NCI-H2081 treated with DMSO at 0.1 percent for 48 hours (cell line): Measurements from ENCODE around the gene DENND1A.

ENCODE experiments used
- DNase-seq: peaks from one replicate; lab custom pipeline; 2025; lab: John Stamatoyannopoulos, UW

The DENND1A gene

GRCh38 chr9:123725389-123725788 is 204.5 kb downstream of the DENND1A start:
- no peak for DNase-seq

DNA sequence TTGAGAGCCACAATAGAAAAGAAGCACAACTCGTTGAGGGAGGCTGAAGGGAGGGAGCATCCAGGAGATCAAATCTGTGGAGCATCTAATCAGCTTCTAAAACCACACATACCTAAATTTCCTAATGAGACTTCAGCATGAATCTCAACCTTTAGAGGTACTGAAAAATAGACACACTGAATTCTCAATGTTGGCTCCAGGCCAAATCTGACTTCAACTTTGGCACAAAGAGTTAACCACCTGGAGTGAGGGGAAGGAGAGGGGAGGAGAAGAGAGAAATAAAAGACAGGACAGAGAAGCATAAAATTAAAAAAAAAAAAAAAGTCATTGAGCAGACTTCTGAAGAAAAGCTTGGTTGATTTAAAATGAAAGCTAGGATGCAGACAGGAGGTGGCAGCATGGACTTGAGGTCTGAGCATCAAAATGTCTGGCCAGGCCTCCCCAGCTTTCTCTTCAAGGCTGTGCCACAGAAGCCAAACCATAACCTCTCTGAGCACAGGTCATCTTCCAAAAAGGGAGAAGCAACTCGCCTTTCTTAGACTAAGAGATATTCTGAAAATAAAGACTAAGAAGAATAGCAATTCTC is 205.6 kb downstream of the DENND1A start:
- no peak for DNase-seq

- DNase-seq = no peak
These were observed 206.6 kb downstream of the DENND1A start for GRCh38 chr9:123723135-123723875.

DNA sequence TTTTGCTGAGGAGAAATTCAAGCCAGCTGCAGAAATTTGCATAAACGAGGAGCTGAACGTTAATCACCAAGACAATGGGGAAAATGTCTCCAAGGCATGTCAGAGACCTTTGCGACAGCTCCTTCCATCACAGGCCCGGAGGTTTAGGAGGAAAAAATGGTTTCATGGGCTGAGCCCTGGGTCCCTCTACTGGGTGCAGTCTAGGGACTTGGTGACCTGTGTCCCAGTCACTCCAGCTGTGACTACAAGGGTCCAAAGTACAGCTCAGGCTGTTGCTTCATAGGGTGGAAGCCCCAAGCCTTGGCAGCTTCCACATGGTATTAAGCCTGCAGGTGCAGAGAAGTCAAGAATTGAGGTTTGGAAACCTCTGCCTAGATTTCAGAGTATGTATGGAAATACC is 207.5 kb downstream of the DENND1A start:
- DNase-seq = no peak

- DNase-seq = no peak
These were observed 211.7 kb downstream of the DENND1A start for GRCh38 chr9:123718188-123718587.

DNA sequence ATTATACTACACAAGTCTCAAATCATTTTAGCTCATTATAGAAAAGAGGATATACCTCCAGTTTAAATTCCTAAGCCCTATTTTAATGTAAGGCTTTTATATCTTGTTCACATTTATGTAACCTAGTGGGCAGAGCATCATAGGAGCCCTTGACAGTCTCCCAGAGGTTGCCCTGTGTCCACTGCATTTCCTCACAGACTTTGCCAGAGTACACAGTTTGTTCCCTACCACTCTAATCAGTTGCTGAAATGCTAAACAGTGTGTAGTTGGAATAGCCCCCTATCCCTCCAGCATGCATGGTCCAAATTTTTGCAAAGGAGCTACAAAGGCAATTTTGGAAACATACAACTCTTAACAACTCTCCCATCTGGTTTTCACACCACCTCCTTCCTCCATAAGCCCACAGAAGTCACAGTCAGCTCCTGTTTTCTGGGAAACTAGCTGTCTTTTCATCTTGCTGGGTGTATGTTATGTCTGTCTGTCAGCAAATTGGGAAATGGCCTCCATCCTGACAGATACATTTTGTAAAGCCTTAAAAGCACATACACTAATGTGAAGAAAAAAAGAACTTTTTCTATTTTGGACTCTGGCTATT is 212.2 kb downstream of the DENND1A start:
- DNase-seq = no peak

DNA sequence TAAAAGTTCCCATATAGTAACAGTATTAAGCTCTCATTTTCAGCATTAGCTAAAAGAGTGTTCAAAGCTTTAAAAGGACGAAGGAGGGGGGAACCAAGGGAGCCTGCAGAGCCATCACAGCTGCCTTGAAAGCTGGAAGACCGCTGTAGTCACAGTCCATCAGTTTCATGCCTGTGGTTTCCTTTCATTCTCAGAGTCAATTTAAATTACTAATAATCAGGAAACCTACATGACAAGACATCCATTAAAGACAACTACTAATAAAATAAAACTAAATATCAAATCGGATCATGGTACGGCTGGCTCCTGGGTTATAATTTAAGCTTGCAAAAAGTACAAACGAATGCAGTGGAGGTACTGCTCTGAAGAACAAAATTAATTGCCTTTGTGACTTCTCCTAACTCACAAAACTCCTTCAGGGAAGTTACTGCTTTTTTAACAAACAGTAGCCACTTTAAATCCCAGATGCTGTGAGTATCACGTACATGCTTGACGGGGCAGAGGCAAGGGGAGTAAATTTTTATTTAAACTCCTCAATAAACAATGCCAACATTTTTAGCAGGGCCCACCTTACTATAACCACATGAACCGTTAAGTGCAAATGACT is 213.5 kb downstream of the DENND1A start:
- DNase-seq = no peak

DNA sequence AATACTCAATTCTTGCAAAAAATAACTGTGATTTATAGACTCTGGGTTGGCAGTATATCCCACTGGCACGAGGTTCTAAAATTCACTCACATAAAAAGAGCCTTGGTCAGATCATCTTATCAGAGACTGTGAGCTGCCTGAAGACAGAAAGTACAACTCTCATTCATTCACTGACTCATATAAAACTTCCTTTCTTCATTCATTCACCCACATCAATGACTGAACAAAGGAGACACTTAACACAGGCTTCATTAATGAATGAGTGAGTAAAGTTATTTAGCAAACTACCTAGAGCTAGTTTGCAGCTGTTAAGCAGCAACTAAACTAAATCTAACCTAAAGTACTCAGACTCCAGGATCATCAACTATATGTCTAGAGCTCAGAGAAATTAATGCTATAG is 214.7 kb downstream of the DENND1A start:
- DNase-seq = no peak

DNA sequence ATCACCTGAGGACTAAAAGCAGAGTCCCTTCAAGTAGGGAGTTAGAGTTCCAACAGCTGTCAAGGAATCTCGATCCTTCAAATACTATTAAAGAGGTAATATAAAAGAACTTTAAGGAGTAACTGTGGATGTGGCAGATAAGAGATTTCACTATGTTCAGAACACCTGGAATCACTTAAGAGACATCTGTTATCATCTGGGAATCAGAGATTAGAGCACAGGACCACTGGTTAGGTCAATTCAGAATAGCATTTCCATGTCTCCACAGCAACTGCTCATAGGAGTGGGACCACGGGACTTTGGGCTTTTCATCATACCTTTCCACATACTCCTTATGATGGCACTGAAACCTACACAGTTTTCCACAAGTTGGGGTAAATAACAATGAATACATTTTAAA is 216.6 kb downstream of the DENND1A start:
- DNase-seq = no peak

DNA sequence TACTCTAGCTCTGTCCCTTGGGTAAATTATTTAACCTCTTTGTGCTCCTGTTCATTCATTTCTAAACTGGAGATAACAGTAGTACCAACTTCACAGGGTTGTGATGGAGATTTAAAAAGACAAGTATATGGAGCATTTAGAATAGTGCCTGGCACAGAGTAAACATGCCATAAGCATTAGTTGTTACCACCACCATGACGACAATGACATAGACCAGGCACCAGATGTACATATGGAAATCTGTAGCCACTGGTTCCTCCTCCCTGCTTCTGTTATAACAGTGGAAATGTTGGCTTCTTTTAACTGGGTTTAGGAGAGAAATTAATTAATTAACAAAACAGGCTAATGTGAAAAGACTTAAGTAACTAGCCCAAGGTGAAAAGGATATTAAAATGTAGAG is 217.5 kb downstream of the DENND1A start:
- no peak for DNase-seq

GRCh38 chr9:123710299-123710698 is 219.6 kb downstream of the DENND1A start:
- DNase-seq = no peak

DNA sequence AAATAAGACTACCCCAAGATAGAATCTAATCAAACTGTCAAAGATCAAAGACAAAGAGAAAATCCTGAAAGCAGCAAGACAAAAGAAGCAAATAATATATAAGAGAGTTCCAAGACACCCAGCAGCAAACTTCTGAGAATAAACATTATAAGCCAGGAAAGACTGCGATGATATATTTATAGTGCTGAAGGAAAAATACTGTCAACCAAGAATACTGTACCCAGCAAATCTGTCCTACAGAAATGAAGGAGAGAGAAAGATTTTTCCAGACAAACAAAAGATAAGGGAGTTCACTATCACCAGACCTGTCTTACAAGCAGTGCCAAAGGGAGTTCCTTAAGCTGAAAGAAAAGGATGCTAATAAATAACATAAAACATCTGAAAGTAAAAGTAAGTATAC is 227.4 kb downstream of the DENND1A start:
- no peak for DNase-seq

- no peak for DNase-seq
These were observed 232.2 kb downstream of the DENND1A start for GRCh38 chr9:123697686-123698085.

GRCh38 chr9:123696476-123696875 is 233.4 kb downstream of the DENND1A start:
- no peak for DNase-seq

GRCh38 chr9:123695386-123695785 is 234.5 kb downstream of the DENND1A start:
- DNase-seq = no peak

DNA sequence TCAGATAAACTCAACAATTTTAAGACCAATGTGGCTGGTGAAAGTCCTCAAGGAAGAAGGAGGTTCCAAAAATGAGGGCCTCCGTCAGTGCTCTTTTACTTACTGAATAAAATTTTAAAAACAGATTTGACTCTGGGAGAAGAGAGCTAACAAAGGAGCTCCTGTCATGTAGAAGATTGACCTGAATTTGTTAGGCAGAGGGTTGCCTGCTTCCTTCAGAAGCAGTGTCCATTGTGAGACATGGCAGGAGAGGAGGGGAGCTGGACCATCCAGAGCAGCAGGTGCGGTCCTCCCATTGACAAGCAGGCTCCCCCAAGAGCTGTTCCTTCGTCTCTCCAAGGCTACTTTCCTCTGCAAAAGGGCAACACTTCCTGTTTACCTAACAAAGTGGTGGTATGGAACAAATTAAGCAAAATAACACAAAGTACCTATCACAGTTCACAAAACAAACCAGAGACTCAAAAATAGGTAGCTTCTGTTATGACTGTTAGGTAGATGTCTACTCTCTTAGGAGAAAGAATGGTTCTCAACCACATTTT is 238.1 kb downstream of the DENND1A start:
- DNase-seq = no peak

- DNase-seq = no peak
These were observed 240.1 kb downstream of the DENND1A start for GRCh38 chr9:123689701-123690428.

GRCh38 chr9:123687246-123687751 is 242.6 kb downstream of the DENND1A start:
- no peak for DNase-seq

- DNase-seq = no peak
These were observed 243.1 kb downstream of the DENND1A start for GRCh38 chr9:123686829-123687192.

- no peak for DNase-seq
These were observed 243.6 kb downstream of the DENND1A start for GRCh38 chr9:123686131-123686828.

- no peak for DNase-seq
These were observed 244.3 kb downstream of the DENND1A start for GRCh38 chr9:123685489-123686083.
